Stimulated activated naive CD8-positive, alpha-beta T cell treated with anti-CD3 and anti-CD28 coated beads, Interleukin-15, amount 100 ng/mL, for 72 hours (primary cell): ENCODE results near the gene TIMM21.

Source experiments
- ATAC-seq: fragments of 150-1000 bp; cut with Tn5 transposase; 2 replicates; pipeline ENCODE4 v1.10.0; 2021; ENCODE audit warnings: mild to moderate bottlenecking, moderate library complexity
- DNase-seq, 2 donors: peaks; one replicate each; pipeline ENCODE4 v3.0.0; 2021 to 2022
- H3K27ac Mint-ChIP-seq, 2 donors: one replicate each; pipeline ENCODE4 v1.8.0; 2022; ENCODE audit warnings: mild to moderate bottlenecking in 2 of 2, mixed read lengths in 2 of 2, moderate library complexity in 2 of 2
- H3K27me3 Mint-ChIP-seq: one replicate; pipeline ENCODE4 v1.8.0; 2022; ENCODE audit warnings: mixed read lengths
- H3K4me1 Mint-ChIP-seq: one replicate; pipeline ENCODE4 v1.8.0; 2022; ENCODE audit warnings: mild to moderate bottlenecking, mixed read lengths
- H3K4me3 Mint-ChIP-seq, 2 donors: one replicate each; pipeline ENCODE4 v1.8.0; 2022; ENCODE audit warnings: mild to moderate bottlenecking in 2 of 2, mixed read lengths in 2 of 2, moderate library complexity in 1 of 2
- H3K9me3 Mint-ChIP-seq, 2 donors: one replicate each; pipeline ENCODE4 v1.8.0; 2022; ENCODE audit warnings: mixed read lengths in 2 of 2

Gene TIMM21, protein sequence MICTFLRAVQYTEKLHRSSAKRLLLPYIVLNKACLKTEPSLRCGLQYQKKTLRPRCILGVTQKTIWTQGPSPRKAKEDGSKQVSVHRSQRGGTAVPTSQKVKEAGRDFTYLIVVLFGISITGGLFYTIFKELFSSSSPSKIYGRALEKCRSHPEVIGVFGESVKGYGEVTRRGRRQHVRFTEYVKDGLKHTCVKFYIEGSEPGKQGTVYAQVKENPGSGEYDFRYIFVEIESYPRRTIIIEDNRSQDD

DNA sequence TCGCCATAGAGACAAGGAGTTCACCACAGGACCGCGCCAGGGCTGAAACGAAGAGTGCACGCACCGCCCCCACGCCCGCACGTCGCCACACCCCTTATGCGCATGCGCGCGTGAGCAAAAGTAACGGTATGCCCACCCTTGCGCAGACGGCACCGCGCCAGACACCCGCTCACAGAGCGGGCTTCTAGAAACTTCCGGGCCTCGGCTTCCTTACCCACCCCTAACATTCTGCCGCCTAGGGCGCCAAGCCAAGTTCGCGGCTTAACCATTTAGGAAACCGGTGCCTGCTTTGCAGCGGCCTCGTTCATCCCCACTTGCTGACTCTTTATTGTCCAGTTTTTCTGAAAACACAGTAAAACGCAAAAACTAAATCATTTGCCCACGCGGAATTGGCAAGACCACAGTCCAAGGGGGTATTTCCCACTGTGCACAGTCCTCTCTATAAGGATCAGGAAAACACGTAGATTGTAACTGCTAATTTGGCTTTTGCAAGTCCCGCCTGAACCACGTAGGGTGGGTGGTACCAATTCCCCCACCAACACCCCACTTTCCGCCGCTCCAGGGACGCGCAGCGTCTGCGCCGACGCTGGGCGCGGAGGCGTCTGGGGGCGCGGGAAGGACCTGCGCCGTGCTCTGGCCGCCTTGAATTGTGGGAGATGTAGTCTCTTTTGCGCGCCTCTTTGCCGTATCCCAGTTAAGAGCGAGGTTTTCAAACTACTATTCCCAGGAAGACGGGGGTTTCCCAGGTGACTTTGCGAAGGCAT lies at the start of gene TIMM21, which contains the start of gene FBXO15:
TSS of gene TIMM21 (plus strand) at position 745 of the 764 bp plus-strand sequence. CDS start 286 bp downstream, outside the sequence.
TSS of gene FBXO15 (minus strand) at position 56 of the 764 bp plus-strand sequence. CDS start at position 7, 49 bp downstream.
- peaks cover 55% of the 10 kb centered on the region for H3K4me1 Mint-ChIP-seq
- ATAC-seq (peak; percentile 92), DNase-seq (peak; percentile 96 to 97)
- no peaks in the 10 kb centered on the region for H3K9me3 Mint-ChIP-seq
- H3K27me3 Mint-ChIP-seq = no peaks in the 10 kb centered on the region
- peak within 1 kb of the TSS; percentile 99 to 100 for H3K4me3 Mint-ChIP-seq
- H3K27ac Mint-ChIP-seq = peak within 1 kb of the TSS; percentile 97 to 99

DNA sequence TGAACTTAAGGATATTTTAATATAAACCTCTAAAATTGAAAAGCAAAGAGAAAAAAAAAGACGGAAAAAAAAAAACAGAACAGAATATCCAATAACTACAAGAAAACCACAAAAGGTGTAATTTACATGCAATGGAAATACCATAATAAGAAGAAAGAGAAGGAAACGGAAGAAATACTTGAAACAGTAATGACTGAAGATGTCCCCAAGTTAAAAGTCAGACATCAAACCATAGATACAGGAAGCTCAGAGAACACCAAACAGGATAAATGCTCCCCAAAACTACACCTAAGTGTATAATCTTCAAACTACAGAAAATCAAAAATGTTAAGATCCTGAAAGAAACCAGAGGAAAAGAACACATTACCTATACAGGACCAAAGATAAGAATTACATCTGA lies 39.9 kb upstream of the TIMM21 start:
- no peak overlapping the region for H3K27ac Mint-ChIP-seq
- no peaks in the 10 kb centered on the region for H3K27me3 Mint-ChIP-seq
- H3K4me3 Mint-ChIP-seq = no peak overlapping the region
- H3K4me1 Mint-ChIP-seq = peaks cover 28% of the 10 kb centered on the region
- ATAC-seq = no peak
- peaks cover 20 to 42% of the 10 kb centered on the region in 2 donors for H3K9me3 Mint-ChIP-seq
- DNase-seq = no peak

DNA sequence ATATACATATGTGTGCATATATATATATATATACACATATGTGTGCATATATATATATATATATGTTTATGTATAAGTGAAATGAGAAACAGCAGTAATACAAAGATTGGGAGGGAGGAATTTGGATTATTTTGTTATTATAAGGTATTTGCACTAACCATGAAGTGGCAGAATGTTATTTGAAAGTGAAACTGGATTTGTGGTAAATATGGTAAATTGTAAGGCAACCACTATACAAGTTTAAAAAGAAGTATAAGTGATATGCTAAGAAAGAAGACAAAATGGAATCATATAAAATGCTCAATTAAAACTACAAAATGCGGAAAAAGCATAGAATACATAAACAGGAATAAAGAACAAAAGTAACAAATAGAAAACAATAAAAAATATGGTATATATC lies 38.2 kb upstream of the TIMM21 start:
- H3K27me3 Mint-ChIP-seq = no peaks in the 10 kb centered on the region
- no peak overlapping the region for H3K4me3 Mint-ChIP-seq
- H3K4me1 Mint-ChIP-seq = peaks cover 32% of the 10 kb centered on the region
- H3K27ac Mint-ChIP-seq = no peak overlapping the region
- ATAC-seq (no peak), DNase-seq (no peak)
- H3K9me3 Mint-ChIP-seq = peaks cover 16 to 31% of the 10 kb centered on the region in 2 donors

DNA sequence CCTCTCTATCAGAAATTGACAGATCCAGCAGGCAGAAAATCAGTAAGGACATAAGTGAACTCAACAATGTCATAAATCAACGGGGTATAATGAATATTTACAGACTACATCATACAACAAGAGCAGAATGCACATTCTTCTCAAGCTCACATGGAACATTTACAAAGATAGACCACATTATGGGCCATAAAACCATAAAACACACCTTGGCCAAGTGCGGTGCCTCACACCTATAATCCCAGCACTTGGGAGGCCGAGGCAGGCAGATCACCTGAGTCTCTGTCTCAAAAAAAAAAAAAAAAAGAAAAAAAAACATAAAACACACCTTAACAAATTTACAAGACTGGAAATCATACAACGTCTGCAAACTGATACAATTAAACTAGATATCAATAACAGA lies 37.3 kb upstream of the TIMM21 start:
- H3K4me3 Mint-ChIP-seq = no peak overlapping the region
- no peaks in the 10 kb centered on the region for H3K27me3 Mint-ChIP-seq
- H3K9me3 Mint-ChIP-seq = peaks cover 16 to 31% of the 10 kb centered on the region in 2 donors
- H3K27ac Mint-ChIP-seq = no peak overlapping the region
- H3K4me1 Mint-ChIP-seq = peaks cover 32% of the 10 kb centered on the region
- ATAC-seq (no peak), DNase-seq (no peak)

DNA sequence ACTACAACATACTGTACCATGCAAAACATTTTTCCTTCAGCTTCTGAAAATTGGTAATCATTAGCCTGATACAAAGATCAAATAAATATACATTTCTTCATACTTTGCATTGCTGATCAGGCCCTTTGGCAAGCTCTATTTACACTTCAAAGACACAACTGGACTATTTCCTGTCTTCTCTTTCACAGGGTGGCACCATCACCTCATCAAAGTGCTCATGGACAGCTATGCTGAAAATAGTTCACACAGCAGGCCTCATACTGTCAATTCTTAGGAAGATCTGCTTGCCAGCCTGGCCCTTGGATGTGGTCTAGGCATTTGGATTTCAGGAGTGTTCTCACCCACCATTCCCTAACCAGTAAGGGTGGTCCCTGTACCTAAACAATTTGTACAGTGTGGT lies 34.6 kb upstream of the TIMM21 start:
- H3K27me3 Mint-ChIP-seq = no peaks in the 10 kb centered on the region
- peaks cover 21% of the 10 kb centered on the region for H3K4me1 Mint-ChIP-seq
- no peak overlapping the region for H3K4me3 Mint-ChIP-seq
- H3K9me3 Mint-ChIP-seq = peaks cover 12 to 19% of the 10 kb centered on the region in 2 donors
- no peak for ATAC-seq
- no peak overlapping the region for H3K27ac Mint-ChIP-seq
- DNase-seq = no peak

DNA sequence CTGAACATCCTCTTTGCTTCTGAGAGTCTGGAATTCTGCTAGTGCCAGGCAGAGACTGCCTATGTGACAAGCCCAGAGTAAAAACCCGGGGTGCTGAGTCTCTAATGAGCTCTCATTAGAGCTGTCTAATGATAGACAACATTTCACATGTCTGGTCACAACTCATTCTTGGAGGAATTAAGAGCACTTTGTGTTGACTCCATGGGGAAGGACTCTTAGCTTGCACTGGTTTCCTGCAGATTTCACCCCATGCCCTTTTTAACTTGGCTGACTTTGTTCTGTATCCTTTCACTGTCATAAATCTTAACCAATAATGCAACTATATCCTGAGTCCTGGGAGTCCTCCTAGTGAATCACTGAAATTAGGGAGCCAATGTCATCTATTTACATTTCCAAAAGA lies 34.2 kb upstream of the TIMM21 start:
- H3K27ac Mint-ChIP-seq = no peak overlapping the region
- no peak overlapping the region for H3K4me3 Mint-ChIP-seq
- ATAC-seq (no peak), DNase-seq (no peak)
- H3K27me3 Mint-ChIP-seq = no peaks in the 10 kb centered on the region
- H3K4me1 Mint-ChIP-seq = peaks cover 17% of the 10 kb centered on the region
- peaks cover 8 to 15% of the 10 kb centered on the region in 2 donors for H3K9me3 Mint-ChIP-seq

DNA sequence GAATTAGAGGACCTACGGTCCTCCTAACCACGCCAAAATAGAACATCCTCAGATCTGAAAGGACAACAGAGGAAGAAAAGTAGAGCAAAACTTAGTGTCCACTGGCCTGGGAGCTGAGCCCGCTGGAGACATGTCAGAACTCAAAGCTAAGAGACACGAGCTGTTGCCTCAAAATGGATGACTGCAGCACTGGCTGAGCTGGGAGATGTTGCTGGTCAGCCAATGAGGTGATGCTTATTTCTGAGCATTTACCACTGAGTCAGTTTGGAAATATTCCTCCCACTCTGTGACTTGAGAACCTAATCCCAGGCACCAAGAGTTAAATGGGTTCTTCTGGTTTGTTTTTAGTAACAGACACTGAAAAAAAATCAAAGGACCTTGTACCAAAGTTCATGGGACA lies 33.3 kb upstream of the TIMM21 start:
- Mint-ChIP-seq H3K27me3 (no peaks in the 10 kb centered on the region), H3K27ac (no peak overlapping the region), H3K9me3 (peaks cover 6 to 12% of the 10 kb centered on the region in 2 donors), H3K4me1 (peaks cover 24% of the 10 kb centered on the region), H3K4me3 (no peak overlapping the region)
- DNase-seq = no peak
- no peak for ATAC-seq

DNA sequence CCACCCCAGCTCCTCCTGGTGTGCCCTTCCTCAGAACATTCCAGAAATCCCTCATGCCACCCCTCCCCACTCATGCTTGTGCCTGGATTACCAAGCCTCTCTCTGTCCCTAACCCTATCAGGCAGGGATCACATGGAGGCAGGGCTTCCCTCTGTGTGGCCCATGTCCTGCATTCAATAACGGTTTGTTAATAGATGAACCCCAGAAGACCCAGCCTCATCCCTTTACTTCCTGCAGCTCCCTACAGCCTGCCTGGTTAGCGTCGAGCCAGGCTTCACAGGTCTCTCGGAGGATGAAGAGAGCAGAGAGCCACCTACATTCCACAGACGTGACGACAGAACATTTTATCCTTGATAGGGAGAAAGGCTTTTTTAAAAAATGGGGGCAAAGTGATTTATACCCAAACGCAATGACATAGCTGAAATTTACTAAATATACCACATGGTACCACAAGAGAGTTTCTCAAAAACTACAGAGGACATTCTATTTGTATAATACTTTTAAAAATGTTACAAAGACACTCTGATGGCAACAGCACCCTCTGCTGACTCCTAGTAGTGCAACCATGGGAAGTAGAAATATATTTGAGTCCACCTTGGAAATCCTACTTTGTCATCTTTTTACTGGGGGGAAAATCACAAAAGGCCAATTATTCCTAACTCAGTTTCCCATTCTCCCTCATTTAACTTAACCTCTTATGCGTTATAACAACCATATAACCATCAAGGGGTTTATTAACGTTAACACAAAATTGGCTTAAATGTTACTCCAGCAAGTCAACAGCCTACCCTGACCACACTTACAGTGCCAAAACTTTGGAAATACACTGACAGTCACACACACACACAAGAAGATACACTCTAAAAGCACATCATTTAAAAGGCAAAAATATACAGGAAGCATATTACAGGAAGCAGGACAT lies 31.4 kb upstream of the TIMM21 start:
- no peak overlapping the region for H3K4me3 Mint-ChIP-seq
- H3K27me3 Mint-ChIP-seq = no peaks in the 10 kb centered on the region
- DNase-seq (no peak), ATAC-seq (peak; percentile 62)
- H3K27ac Mint-ChIP-seq = peak overlapping the region in 1 of 2 donors; percentile 43
- peaks cover 0 to 10% of the 10 kb centered on the region in 2 donors for H3K9me3 Mint-ChIP-seq
- H3K4me1 Mint-ChIP-seq = peaks cover 27% of the 10 kb centered on the region

DNA sequence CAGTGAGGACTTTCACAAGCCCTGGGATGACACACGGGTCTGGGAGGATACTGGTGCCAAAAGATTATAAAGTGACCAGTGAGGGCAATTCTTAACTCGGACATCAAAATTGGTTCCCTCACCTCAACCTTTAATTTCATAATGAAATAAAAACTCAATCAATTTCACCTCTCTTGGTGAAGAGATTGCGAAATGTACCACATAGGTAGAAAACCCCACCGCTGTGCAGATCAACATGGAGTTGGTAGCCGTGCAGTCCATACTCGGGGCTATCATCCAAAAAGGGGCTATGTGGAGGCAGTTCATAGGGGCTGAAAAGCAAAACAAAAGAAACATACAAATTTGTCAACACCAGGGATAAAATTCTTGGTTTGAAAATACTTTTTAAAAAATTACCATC lies 25.1 kb upstream of the TIMM21 start:
- Mint-ChIP-seq H3K4me3 (no peak overlapping the region), H3K27me3 (no peaks in the 10 kb centered on the region), H3K9me3 (no peaks in the 10 kb centered on the region), H3K27ac (no peak overlapping the region), H3K4me1 (peaks cover 17% of the 10 kb centered on the region)
- ATAC-seq (no peak), DNase-seq (no peak)

DNA sequence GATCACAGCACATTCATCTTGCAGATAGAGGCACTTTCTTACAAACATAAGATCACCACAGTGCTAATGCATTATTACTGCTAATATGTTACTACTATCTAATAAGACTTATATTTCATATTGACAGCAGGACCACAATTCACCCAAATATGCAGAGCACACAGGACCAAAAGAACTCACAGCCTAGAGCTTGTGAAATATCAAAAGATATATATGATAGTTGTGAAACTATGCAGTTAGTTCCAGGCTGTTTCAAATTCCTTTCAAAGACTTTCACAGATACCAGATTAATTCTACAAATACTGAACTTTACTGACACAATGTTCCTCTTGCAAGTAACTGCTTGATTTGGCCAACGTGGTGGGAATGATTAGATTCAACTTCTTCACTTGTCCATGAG lies 23.7 kb upstream of the TIMM21 start:
- ATAC-seq (no peak), DNase-seq (no peak)
- no peak overlapping the region for H3K4me3 Mint-ChIP-seq
- H3K27ac Mint-ChIP-seq = no peak overlapping the region
- H3K27me3 Mint-ChIP-seq = no peaks in the 10 kb centered on the region
- H3K4me1 Mint-ChIP-seq = peaks cover 13% of the 10 kb centered on the region
- H3K9me3 Mint-ChIP-seq = no peaks in the 10 kb centered on the region

DNA sequence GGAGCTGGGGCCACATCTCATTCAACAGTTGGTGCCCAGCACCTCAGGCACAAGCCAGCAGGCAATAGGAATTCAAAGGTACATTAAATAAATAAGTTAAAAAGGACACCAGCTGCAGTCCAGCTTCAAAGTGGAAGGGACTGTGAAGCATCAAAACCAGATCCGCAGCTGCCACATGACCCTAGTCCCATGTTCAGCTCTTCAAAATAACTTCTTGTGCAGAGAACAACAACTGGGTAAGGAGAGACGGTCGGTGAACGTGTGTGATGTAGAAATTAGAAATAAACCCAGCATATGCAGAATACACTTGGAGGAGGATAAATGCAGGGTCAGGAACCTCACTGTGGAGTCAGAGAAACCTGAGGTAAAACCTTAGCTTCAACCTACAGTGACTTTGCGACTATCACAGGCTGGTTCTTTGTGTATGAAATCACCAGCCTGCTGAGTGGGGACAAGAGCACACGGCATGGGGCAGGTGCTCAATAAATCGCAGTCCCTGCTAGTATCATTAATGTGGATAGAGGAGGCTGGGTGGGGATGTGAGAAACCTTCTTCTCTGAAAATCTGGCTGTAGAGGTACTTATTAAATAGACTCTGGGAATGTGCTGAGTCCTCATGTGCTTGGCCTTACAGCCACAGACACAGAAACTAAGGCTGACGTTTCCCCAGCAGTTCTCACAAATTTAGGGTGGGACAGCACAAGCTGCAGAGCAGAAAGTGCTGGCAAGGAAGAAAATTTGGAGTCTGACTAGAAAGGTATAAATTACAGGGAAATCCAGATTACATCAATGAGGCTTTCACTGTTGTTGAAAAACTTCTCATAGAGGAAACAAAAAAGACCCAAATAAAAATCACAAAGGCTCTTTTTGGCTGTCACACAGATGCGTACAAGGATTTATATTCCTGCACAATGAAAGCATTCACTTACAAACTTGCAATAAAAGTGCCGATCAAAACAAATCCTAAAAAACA lies 21.4 kb upstream of the TIMM21 start:
- no peaks in the 10 kb centered on the region for H3K27me3 Mint-ChIP-seq
- no peaks in the 10 kb centered on the region for H3K9me3 Mint-ChIP-seq
- no peak overlapping the region for H3K4me3 Mint-ChIP-seq
- DNase-seq (no peak), ATAC-seq (no peak)
- H3K4me1 Mint-ChIP-seq = no peaks in the 10 kb centered on the region
- no peak overlapping the region for H3K27ac Mint-ChIP-seq

DNA sequence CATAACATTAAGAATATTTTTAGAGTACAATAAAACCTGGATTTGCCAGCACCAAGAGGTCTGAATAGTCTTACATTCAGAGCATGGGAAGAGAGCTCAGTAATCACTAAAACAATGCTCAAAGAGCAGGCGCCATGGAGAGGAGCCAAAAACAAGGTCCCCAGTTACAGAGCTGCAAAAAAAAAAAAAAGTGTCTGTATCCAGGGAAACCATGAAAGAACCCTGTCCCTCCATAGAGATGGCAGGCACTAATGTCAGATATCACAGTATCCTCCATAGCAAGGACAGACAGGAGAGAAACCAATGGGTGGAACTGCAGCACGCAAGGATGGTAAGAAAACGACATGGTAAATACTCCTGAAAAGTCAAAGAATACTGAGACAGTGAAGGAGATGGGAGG lies 20.2 kb upstream of the TIMM21 start:
- no peak for ATAC-seq

DNA sequence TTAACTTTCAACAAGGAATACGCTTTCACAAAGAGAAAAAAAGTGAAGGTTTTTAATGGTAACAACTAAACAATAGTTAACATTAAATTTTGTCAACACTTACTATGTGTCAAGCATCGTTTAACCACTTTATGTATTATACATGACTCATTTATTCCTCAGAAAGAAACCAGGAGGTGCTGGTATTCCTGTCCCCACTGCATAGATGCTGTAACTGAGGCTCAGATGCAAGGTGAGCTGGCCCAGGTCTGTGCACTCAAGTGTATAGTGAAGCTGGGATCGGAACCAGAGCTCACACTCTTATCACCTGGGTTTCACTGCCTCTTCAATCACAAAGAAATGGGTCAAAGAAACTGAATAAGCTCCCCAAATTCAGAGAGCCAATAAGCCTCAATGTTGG lies 17.2 kb upstream of the TIMM21 start:
- no peak overlapping the region for H3K4me3 Mint-ChIP-seq
- no peaks in the 10 kb centered on the region for H3K4me1 Mint-ChIP-seq
- H3K9me3 Mint-ChIP-seq = no peaks in the 10 kb centered on the region
- no peak for DNase-seq
- ATAC-seq = no peak
- H3K27me3 Mint-ChIP-seq = no peaks in the 10 kb centered on the region
- no peak overlapping the region for H3K27ac Mint-ChIP-seq

More for the DNA sequence above, 20.2 kb upstream of the TIMM21 start:
- Mint-ChIP-seq H3K9me3 (no peaks in the 10 kb centered on the region), H3K27me3 (no peaks in the 10 kb centered on the region), H3K4me3 (no peak overlapping the region), H3K4me1 (no peaks in the 10 kb centered on the region), H3K27ac (no peak overlapping the region)
- DNase-seq = no peak

DNA sequence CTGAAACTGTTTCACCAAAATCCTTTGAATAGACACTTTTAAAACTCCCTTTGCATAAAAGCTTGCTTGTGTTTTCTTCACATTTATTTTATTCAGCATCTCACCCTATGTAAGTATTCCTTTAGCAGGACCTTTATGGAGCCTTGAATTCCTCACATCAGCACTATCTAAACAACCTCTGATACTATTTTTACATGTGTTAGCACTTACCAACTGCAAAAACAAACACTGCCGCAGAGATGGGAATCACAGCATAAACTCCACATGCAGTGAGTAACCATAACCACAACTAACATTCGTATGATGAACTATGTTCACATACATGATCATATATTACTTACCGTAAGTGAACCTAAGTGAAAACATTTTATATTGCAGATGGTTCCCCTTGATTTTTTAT lies 16.1 kb upstream of the TIMM21 start:
- Mint-ChIP-seq H3K4me3 (no peak overlapping the region), H3K9me3 (no peaks in the 10 kb centered on the region), H3K27ac (no peak overlapping the region), H3K27me3 (no peaks in the 10 kb centered on the region), H3K4me1 (no peaks in the 10 kb centered on the region)
- DNase-seq = no peak
- ATAC-seq = no peak
